Ammon's horn (tissue), 1 donor: ENCODE results near the gene PCK2.
"Not testable (repeated sequence)": the region's sequence is repeated elsewhere in the genome, so short reads cannot be mapped to it uniquely, and the experiment has no call there.

Experiments
- DNase-seq: peaks from one replicate; pipeline ENCODE4 v3.0.0-alpha.2; 2016; ENCODE audit warnings: low spot score

Gene PCK2

GRCh38 chr14:24095271-24096068 is 1.4 kb downstream of the PCK2 start:
- peak; percentile 35 for DNase-seq

- DNase-seq: no peak
Measured at GRCh38 chr14:24096545-24097181, 2.6 kb downstream of the PCK2 start.

GRCh38 chr14:24098229-24098926 is 4.3 kb downstream of the PCK2 start:
- DNase-seq: no peak

GRCh38 chr14:24098927-24099813 is 5.1 kb downstream of the PCK2 start:
- no peak for DNase-seq

- DNase-seq: no peak
Measured at GRCh38 chr14:24100197-24100981, 6.3 kb downstream of the PCK2 start.

- DNase-seq: no peak
Measured at GRCh38 chr14:24100982-24101494, 6.9 kb downstream of the PCK2 start.

GRCh38 chr14:24102357-24103048 is 8.4 kb downstream of the PCK2 start:
- DNase-seq: no peak

- DNase-seq: no peak
Measured at GRCh38 chr14:24103451-24103850, 9.3 kb downstream of the PCK2 start.

- DNase-seq: not testable (repeated sequence)
Measured at GRCh38 chr14:24105609-24106239, 11.6 kb downstream of the PCK2 start.

GRCh38 chr14:24106672-24107271 is 12.7 kb downstream of the PCK2 start:
- DNase-seq: no peak

- no peak for DNase-seq
Measured at GRCh38 chr14:24108336-24108874, 14.3 kb downstream of the PCK2 start.

GRCh38 chr14:24110060-24110459 is 15.9 kb downstream of the PCK2 start:
- no peak for DNase-seq

GRCh38 chr14:24110523-24110922 is 16.4 kb downstream of the PCK2 start:
- no peak for DNase-seq

GRCh38 chr14:24113379-24113800 is 19.3 kb downstream of the PCK2 start:
- DNase-seq: no peak

- DNase-seq: peak; percentile 89
Measured at GRCh38 chr14:24113801-24114531, 19.9 kb downstream of the PCK2 start.

- peak; percentile 100 for DNase-seq
Measured at GRCh38 chr14:24114532-24115421, 20.7 kb downstream of the PCK2 start, which contains the start of the genes DCAF11 and NRL. Gene DCAF11 (plus strand): TSS chr14:24114777. CDS start chr14:24115595, 818 bp downstream. Gene NRL (minus strand): TSS chr14:24114949. CDS start chr14:24082848, 32,101 bp downstream.
